ENCODE results near the gene UBA52. TPM values are rescaled to one million over a fixed set of nuclear protein-coding genes. Genes with fewer than 3 reads are reported as not detected.
A peak's percentile ranks its signal among the peaks of the same experiment; 100 is the strongest.

UBA52 gene
- total RNA-seq, 1 experiment from 2014 or later: 1,361 TPM

- TF ChIP-seq FOXP4 (CRISPR knock-in tag; IDR thresholded peaks at IDR 0.05) (no peak; the same call in 1 of the 2 replicates), CTCF (IDR thresholded peaks at IDR 0.05) (no peak), ETV6 (CRISPR knock-in tag; IDR thresholded peaks at IDR 0.05) (peak; percentile 44; the same call in 1 of the 2 replicates), CREM (CRISPR knock-in tag; IDR thresholded peaks at IDR 0.05) (no peak), ZNF671 (CRISPR knock-in tag; IDR thresholded peaks at IDR 0.05) (no peak), ZMAT4 (CRISPR knock-in tag; IDR thresholded peaks at IDR 0.05) (no peak), NFYB (CRISPR knock-in tag; conservative IDR thresholded peaks at IDR 0.05; ENCODE audit: low read depth) (no peak), IRF2 (CRISPR knock-in tag; IDR thresholded peaks at IDR 0.05; ENCODE audit: borderline replicate concordance, low read depth) (no peak), FOXP1 (CRISPR knock-in tag; IDR thresholded peaks at IDR 0.05; ENCODE audit: borderline replicate concordance) (peak; percentile 38; the same call in 1 of the 2 replicates), FOXK1 (CRISPR knock-in tag; IDR thresholded peaks at IDR 0.05) (no peak), ZNF317 (CRISPR knock-in tag; IDR thresholded peaks at IDR 0.05; ENCODE audit: borderline replicate concordance, low read depth) (0 out of 2 replicates have a peak, but pooled peaks have one; percentile 7), ZNF232 (CRISPR knock-in tag; IDR thresholded peaks at IDR 0.05) (no peak), USF2 (CRISPR knock-in tag; IDR thresholded peaks at IDR 0.05) (0 out of 2 replicates have a peak, but pooled peaks have one; percentile 6), FOXJ3 (CRISPR knock-in tag; IDR thresholded peaks at IDR 0.05; ENCODE audit: borderline replicate concordance) (no peak), RELA (CRISPR knock-in tag; IDR thresholded peaks at IDR 0.05; ENCODE audit: borderline replicate concordance) (no peak), TEAD1 (CRISPR knock-in tag; IDR thresholded peaks at IDR 0.05) (peak; percentile 79), AR (CRISPR knock-in tag; IDR thresholded peaks at IDR 0.05) (no peak), NFATC4 (CRISPR knock-in tag; IDR thresholded peaks at IDR 0.05) (no peak)
- TF ChIP-seq, protein P1, sequence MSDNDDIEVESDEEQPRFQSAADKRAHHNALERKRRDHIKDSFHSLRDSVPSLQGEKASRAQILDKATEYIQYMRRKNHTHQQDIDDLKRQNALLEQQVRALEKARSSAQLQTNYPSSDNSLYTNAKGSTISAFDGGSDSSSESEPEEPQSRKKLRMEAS (CRISPR knock-in tag; IDR thresholded peaks at IDR 0.05): no peak
- TF ChIP-seq, protein P2, sequence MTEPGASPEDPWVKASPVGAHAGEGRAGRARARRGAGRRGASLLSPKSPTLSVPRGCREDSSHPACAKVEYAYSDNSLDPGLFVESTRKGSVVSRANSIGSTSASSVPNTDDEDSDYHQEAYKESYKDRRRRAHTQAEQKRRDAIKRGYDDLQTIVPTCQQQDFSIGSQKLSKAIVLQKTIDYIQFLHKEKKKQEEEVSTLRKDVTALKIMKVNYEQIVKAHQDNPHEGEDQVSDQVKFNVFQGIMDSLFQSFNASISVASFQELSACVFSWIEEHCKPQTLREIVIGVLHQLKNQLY (CRISPR knock-in tag; IDR thresholded peaks at IDR 0.05): no peak
- TF ChIP-seq, protein P3, sequence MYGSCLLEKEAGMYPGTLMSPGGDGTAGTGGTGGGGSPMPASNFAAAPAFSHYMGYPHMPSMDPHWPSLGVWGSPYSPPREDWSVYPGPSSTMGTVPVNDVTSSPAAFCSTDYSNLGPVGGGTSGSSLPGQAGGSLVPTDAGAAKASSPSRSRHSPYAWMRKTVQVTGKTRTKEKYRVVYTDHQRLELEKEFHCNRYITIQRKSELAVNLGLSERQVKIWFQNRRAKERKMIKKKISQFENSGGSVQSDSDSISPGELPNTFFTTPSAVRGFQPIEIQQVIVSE (CRISPR knock-in tag; IDR thresholded peaks at IDR 0.05; ENCODE audit: borderline replicate concordance): no peak
- TF ChIP-seq, protein P4, sequence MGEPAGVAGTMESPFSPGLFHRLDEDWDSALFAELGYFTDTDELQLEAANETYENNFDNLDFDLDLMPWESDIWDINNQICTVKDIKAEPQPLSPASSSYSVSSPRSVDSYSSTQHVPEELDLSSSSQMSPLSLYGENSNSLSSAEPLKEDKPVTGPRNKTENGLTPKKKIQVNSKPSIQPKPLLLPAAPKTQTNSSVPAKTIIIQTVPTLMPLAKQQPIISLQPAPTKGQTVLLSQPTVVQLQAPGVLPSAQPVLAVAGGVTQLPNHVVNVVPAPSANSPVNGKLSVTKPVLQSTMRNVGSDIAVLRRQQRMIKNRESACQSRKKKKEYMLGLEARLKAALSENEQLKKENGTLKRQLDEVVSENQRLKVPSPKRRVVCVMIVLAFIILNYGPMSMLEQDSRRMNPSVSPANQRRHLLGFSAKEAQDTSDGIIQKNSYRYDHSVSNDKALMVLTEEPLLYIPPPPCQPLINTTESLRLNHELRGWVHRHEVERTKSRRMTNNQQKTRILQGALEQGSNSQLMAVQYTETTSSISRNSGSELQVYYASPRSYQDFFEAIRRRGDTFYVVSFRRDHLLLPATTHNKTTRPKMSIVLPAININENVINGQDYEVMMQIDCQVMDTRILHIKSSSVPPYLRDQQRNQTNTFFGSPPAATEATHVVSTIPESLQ (CRISPR knock-in tag; IDR thresholded peaks at IDR 0.05): no peak
Measured at GRCh38 chr19:18610556-18611326, 39.1 kb downstream of the UBA52 start (continued).

All from WTC11 (cell line).